ENCODE data around the gene UBXN10. TPM values are rescaled to one million over a fixed set of nuclear protein-coding genes. Genes with fewer than 3 reads are reported as not detected.

The UBXN10 gene
- total RNA-seq, 2 experiments from 2014 or later, result 0.42 to 0.50 TPM

DNA sequence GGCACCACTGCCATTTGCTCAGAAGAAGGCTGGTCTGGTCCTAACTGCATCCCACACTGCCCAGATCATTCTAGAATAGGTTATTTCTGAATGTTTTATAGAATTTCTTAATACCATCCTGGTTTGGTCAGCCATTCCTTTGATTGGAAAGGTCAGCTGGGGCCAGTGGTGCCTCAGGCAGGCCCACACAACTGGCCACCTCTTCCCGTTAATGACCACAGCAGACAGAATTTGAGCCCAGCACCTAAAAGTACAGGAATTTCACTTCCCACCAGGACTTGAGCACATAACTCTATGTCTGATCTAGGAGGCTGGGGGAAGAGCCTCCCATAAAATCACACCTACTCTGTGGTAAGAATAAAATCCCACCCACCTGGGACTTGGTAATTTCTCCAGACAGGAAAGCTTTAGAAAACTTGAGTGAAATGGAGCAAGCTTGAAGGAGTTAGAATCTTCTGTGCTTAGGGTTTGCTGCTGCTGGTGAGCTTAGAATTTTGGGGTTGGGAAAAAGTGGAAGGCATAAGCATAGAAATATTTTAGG lies 7.0 kb downstream of the UBXN10 start:
- Histone ChIP-seq H3K4me3 (ENCODE audit: low read depth, low read length, poor library complexity, severe bottlenecking) (no peak overlapping the region), H3K9me3 (ENCODE audit: low read length) (no peaks in the 10 kb centered on the region), H2AFZ (ENCODE audit: low read length) (no peak overlapping the region), H3K4me1 (ENCODE audit: insufficient read depth, low read length, poor library complexity, severe bottlenecking) (peaks cover 47% of the 10 kb centered on the region), H3K79me2 (ENCODE audit: insufficient read depth, low read depth, low read length) (no peaks in the 10 kb centered on the region), H4K20me1 (ENCODE audit: insufficient read depth, low read length) (no peaks in the 10 kb centered on the region), H3K27ac (ENCODE audit: low read depth, low read length, poor library complexity, severe bottlenecking) (no peak overlapping the region), H3K9me2 (ENCODE audit: insufficient read depth, low read length) (no peaks in the 10 kb centered on the region), H3K4me2 (ENCODE audit: low read length) (no peak overlapping the region), H3K36me3 (ENCODE audit: insufficient read depth, low read length) (no peaks in the 10 kb centered on the region)
- CTCF ChIA-PET (ENCODE audit: unreplicated experiment), result interaction anchor here (0.9 to 1.0 kb wide), 2 partner anchors 20 to 24 kb away, joined by 3 read pairs; no protein-coding TSS in a partner anchor
- TF ChIP-seq, protein P1, sequence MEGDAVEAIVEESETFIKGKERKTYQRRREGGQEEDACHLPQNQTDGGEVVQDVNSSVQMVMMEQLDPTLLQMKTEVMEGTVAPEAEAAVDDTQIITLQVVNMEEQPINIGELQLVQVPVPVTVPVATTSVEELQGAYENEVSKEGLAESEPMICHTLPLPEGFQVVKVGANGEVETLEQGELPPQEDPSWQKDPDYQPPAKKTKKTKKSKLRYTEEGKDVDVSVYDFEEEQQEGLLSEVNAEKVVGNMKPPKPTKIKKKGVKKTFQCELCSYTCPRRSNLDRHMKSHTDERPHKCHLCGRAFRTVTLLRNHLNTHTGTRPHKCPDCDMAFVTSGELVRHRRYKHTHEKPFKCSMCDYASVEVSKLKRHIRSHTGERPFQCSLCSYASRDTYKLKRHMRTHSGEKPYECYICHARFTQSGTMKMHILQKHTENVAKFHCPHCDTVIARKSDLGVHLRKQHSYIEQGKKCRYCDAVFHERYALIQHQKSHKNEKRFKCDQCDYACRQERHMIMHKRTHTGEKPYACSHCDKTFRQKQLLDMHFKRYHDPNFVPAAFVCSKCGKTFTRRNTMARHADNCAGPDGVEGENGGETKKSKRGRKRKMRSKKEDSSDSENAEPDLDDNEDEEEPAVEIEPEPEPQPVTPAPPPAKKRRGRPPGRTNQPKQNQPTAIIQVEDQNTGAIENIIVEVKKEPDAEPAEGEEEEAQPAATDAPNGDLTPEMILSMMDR (conservative IDR thresholded peaks at IDR 0.05; ENCODE audit: low read length), result no peak
- no peak for TF ChIP-seq EZH2phosphoT487 (IDR thresholded peaks at IDR 0.05; ENCODE audit: borderline replicate concordance, low read depth, low read length)
- no peak for DNase-seq (ENCODE audit: low spot score)
- intact Hi-C loops (cut with micrococcal nuclease; ENCODE audit: unreplicated experiment), result no loop called here
- POLR2A ChIA-PET, result interaction anchor here (0.9 to 1.0 kb wide), 2 partner anchors 10 to 263 kb away, joined by 3 read pairs; no protein-coding TSS in a partner anchor
- BruUV-seq (replicated peaks), result no TSS peak

DNA sequence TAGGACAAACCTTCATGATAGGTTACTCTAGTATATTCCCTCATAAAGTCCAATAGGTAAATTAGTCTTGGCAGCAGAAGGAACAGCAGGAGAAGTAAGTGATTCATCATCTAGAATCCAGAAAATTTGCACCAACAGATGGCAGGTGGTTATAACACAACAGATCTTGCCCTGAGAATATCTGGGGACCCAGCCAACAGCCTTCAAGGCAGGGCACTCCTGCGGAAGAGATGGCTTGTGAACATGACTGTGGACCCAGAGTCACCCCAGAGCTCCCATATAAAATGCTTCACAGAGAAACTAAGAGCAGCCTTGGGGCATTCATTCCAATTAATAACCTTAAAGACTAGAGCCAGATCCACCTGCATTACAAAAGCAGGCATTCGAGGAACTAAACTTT lies 8.3 kb downstream of the UBXN10 start:
- H4K20me1 ChIP-seq (ENCODE audit: insufficient read depth, low read length), result no peaks in the 10 kb centered on the region
- no TSS peak for BruUV-seq (replicated peaks)
- no peak overlapping the region for H3K4me3 ChIP-seq (ENCODE audit: low read depth, low read length, poor library complexity, severe bottlenecking)
- H2AFZ ChIP-seq (ENCODE audit: low read length), result no peak overlapping the region
- peaks cover 47% of the 10 kb centered on the region for H3K4me1 ChIP-seq (ENCODE audit: insufficient read depth, low read length, poor library complexity, severe bottlenecking)
- H3K79me2 ChIP-seq (ENCODE audit: insufficient read depth, low read depth, low read length), result no peaks in the 10 kb centered on the region
- DNase-seq (ENCODE audit: low spot score), result no peak
- H3K4me2 ChIP-seq (ENCODE audit: low read length), result no peak overlapping the region
- intact Hi-C loops (cut with micrococcal nuclease; ENCODE audit: unreplicated experiment), result no loop called here
- TF ChIP-seq, protein P1 (conservative IDR thresholded peaks at IDR 0.05; ENCODE audit: low read length), result no peak
- TF ChIP-seq EZH2phosphoT487 (IDR thresholded peaks at IDR 0.05; ENCODE audit: borderline replicate concordance, low read depth, low read length), result no peak
- POLR2A ChIA-PET, result interaction anchor here (1.3 kb wide), 1 partner anchor 23 kb away, joined by 6 read pairs; no protein-coding TSS in a partner anchor
- no peak overlapping the region for H3K27ac ChIP-seq (ENCODE audit: low read depth, low read length, poor library complexity, severe bottlenecking)
- H3K9me2 ChIP-seq (ENCODE audit: insufficient read depth, low read length), result no peaks in the 10 kb centered on the region
- CTCF ChIA-PET (ENCODE audit: unreplicated experiment), result interaction anchor here (0.8 kb wide), 1 partner anchor 15 kb away, joined by 4 read pairs; no protein-coding TSS in a partner anchor
- no peaks in the 10 kb centered on the region for H3K36me3 ChIP-seq (ENCODE audit: insufficient read depth, low read length)
- no peaks in the 10 kb centered on the region for H3K9me3 ChIP-seq (ENCODE audit: low read length)
